H1 (cell line): Measurements from ENCODE around the gene BBS9. TPM values are rescaled to one million over a fixed set of nuclear protein-coding genes. Genes with fewer than 3 reads are reported as not detected.

Experiments
- CTCF ChIA-PET: fragments of 300-600 bp; sonication (Branson Sonifier 250); formaldehyde crosslinking; loops from one replicate; lab custom pipeline; 2021; ENCODE audit not compliant: partially characterized antibody; lab: Charles Lee
- POLR2A ChIA-PET: fragments of 300-600 bp; sonication (Branson Sonifier 250); formaldehyde crosslinking; loops from one replicate; lab custom pipeline; 2021; ENCODE audit warnings: inconsistent platforms; ENCODE audit not compliant: partially characterized antibody; lab: Charles Lee
- DNase-seq, 2 experiments: peaks; one replicate each; pipeline versions ENCODE4 v3.0.0 to v3.0.0-alpha.2; 2010 to 2022; ENCODE audit warnings: low spot score in 2 of 2, low read depth in 1 of 2, mixed read lengths in 1 of 2
- FAIRE-seq: peaks from 2 replicates; lab custom pipeline; 2011; peaks lifted over from hg19 to GRCh38; lab: Jason Lieb, UNC
- H2AFZ ChIP-seq: 2 replicates; pipeline ENCODE4 v1.8.1; 2012; ENCODE audit warnings: low read length, inconsistent platforms
- H2AK5ac ChIP-seq: 2 replicates; pipeline ENCODE4 v1.6.1; 2013; ENCODE audit warnings: low read depth, low read length
- H2BK120ac ChIP-seq: replicated peaks from 2 replicates; pipeline ENCODE3; 2013; ENCODE audit warnings: low read depth, low read length, inconsistent platforms
- H2BK12ac ChIP-seq: 2 replicates; pipeline ENCODE4 v1.6.1; 2013; ENCODE audit warnings: low read depth, low read length
- H2BK15ac ChIP-seq: 2 replicates; pipeline ENCODE4 v1.6.1; 2013; ENCODE audit warnings: low read length
- H2BK20ac ChIP-seq: 2 replicates; pipeline ENCODE4 v1.6.1; 2013; ENCODE audit warnings: low read length
- H2BK5ac ChIP-seq: 2 replicates; pipeline ENCODE4 v1.6.1; 2013; ENCODE audit warnings: low read depth, low read length
- H3K14ac ChIP-seq: 2 replicates; pipeline ENCODE4 v1.6.1; 2013; ENCODE audit warnings: inconsistent platforms; ENCODE audit not compliant: insufficient read length
- H3K18ac ChIP-seq: 2 replicates; pipeline ENCODE4 v1.6.1; 2013; ENCODE audit warnings: low read length; ENCODE audit errors: extremely low read depth
- H3K23ac ChIP-seq: 2 replicates; pipeline ENCODE4 v1.6.1; 2013; ENCODE audit warnings: inconsistent platforms; ENCODE audit not compliant: insufficient read length
- H3K23me2 ChIP-seq: 2 replicates; pipeline ENCODE4 v1.6.1; 2013; ENCODE audit warnings: low read depth, low read length
- H3K27ac ChIP-seq: 2 replicates; pipeline ENCODE4 v1.6.1; 2011; ENCODE audit warnings: low read depth, low read length, inconsistent platforms
- H3K27me3 ChIP-seq, 4 experiments: replicated peaks in 1 of 4; 1 replicate in 1 of 4; 2 replicates in 3 of 4; pipeline versions ENCODE4 v1.6.1 to v1.8.1; 2011 to 2013; ENCODE audit warnings: low read length in 3 of 4, mild to moderate bottlenecking in 3 of 4, inconsistent platforms in 2 of 4, mixed read lengths in 2 of 4, moderate library complexity in 1 of 4; ENCODE audit not compliant: control insufficient read depth in 3 of 4, insufficient read depth in 3 of 4; ENCODE audit errors: extremely low read depth in 1 of 4
- H3K36me3 ChIP-seq, 4 experiments: 2 replicates each; pipeline versions ENCODE4 v1.6.1 to v1.8.1; 2011 to 2013; ENCODE audit warnings: mild to moderate bottlenecking in 4 of 4, low read length in 3 of 4, moderate library complexity in 2 of 4, control low read depth in 1 of 4, inconsistent platforms in 1 of 4; ENCODE audit not compliant: insufficient read depth in 4 of 4, control insufficient read depth in 2 of 4
- H3K4ac ChIP-seq: replicated peaks from 2 replicates; pipeline ENCODE3; 2013; ENCODE audit warnings: low read length, low read depth, mixed read lengths, inconsistent platforms; ENCODE audit not compliant: insufficient read length
- H3K4me1 ChIP-seq, 4 experiments: replicated peaks in 1 of 4; 1 replicate in 1 of 4; 2 replicates in 3 of 4; pipeline versions ENCODE4 v1.6.1 to v1.8.1; 2011 to 2013; ENCODE audit warnings: low read length in 3 of 4, inconsistent platforms in 2 of 4, mixed read lengths in 1 of 4; ENCODE audit not compliant: insufficient read depth in 4 of 4, control insufficient read depth in 3 of 4
- H3K4me2 ChIP-seq, 2 experiments: 2 replicates each; pipeline versions ENCODE4 v1.6.1 to v1.8.1; 2011 to 2013; ENCODE audit warnings: low read depth in 2 of 2, low read length in 2 of 2, control low read depth in 1 of 2, inconsistent platforms in 1 of 2, mild to moderate bottlenecking in 1 of 2; ENCODE audit not compliant: insufficient read depth in 1 of 2
- H3K4me3 ChIP-seq, 4 experiments: fragments of 200-600, 300-600 bp in 1 of 4; sonication (generic), shearing (Covaris generic), sonication (Bioruptor Twin) in 1 of 4; 2 replicates each; pipeline versions ENCODE4 v1.5.1 to v1.8.1; 2011 to 2016; ENCODE audit warnings: low read length in 4 of 4, low read depth in 3 of 4, control low read depth in 2 of 4, inconsistent platforms in 2 of 4, mild to moderate bottlenecking in 2 of 4, mixed read lengths in 1 of 4, moderate library complexity in 1 of 4; ENCODE audit not compliant: insufficient read depth in 2 of 4; ENCODE audit errors: extremely low read depth in 1 of 4
- H3K56ac ChIP-seq: replicated peaks from 2 replicates; pipeline ENCODE3; 2013; ENCODE audit warnings: low read depth, mild to moderate bottlenecking, mixed read lengths, low read length, inconsistent platforms; ENCODE audit not compliant: insufficient read length
- H3K79me1 ChIP-seq: 2 replicates; pipeline ENCODE4 v1.6.1; 2013; ENCODE audit warnings: low read depth, low read length, control low read depth
- H3K79me2 ChIP-seq, 2 experiments: 2 replicates each; pipeline versions ENCODE4 v1.6.1 to v1.8.1; 2012 to 2013; ENCODE audit warnings: low read length in 2 of 2, mild to moderate bottlenecking in 2 of 2, inconsistent platforms in 1 of 2; ENCODE audit not compliant: insufficient read depth in 2 of 2, control insufficient read depth in 1 of 2
- H3K9ac ChIP-seq, 4 experiments: replicated peaks in 1 of 4; 1 replicate in 1 of 4; 2 replicates in 3 of 4; pipeline versions ENCODE4 v1.6.1 to v1.8.1; 2011 to 2013; ENCODE audit warnings: low read depth in 3 of 4, low read length in 3 of 4, control low read depth in 2 of 4, mild to moderate bottlenecking in 2 of 4, moderate library complexity in 2 of 4, inconsistent platforms in 1 of 4; ENCODE audit errors: extremely low read depth in 1 of 4
- H3K9me3 ChIP-seq, 2 experiments: 2 replicates each; pipeline versions ENCODE4 v1.6.1 to v1.8.1; 2012 to 2013; ENCODE audit warnings: mild to moderate bottlenecking in 2 of 2, moderate library complexity in 2 of 2, control low read depth in 1 of 2, inconsistent platforms in 1 of 2, low read depth in 1 of 2, low read length in 1 of 2, mixed read lengths in 1 of 2; ENCODE audit not compliant: insufficient read depth in 2 of 2
- H4K20me1 ChIP-seq, 2 experiments: replicated peaks in 1 of 2; 2 replicates each; pipeline versions ENCODE3 to v1.8.1; 2011 to 2013; ENCODE audit warnings: inconsistent platforms in 2 of 2, low read length in 2 of 2, mild to moderate bottlenecking in 1 of 2; ENCODE audit not compliant: insufficient read depth in 2 of 2, control insufficient read depth in 1 of 2
- H4K5ac ChIP-seq: 2 replicates; pipeline ENCODE4 v1.6.1; 2013; ENCODE audit warnings: low read length, low read depth, mixed read lengths, inconsistent platforms; ENCODE audit not compliant: insufficient read length
- H4K8ac ChIP-seq: 2 replicates; pipeline ENCODE4 v1.8.0; 2013; ENCODE audit warnings: mild to moderate bottlenecking, moderate library complexity, low read length, inconsistent platforms; ENCODE audit not compliant: insufficient read depth; ENCODE audit errors: extremely low read depth
- H4K91ac ChIP-seq: replicated peaks from 2 replicates; pipeline ENCODE3; 2013; ENCODE audit warnings: low read length, mixed read lengths, inconsistent platforms; ENCODE audit not compliant: insufficient read length
- CHD1 ChIP-seq: IDR thresholded peaks from 2 replicates; pipeline ENCODE4 v1.6.1; 2012; ENCODE audit warnings: low read depth, low read length, improper control_type of control experiment
- EGR1 ChIP-seq: IDR thresholded peaks from 2 replicates; pipeline ENCODE4 v1.6.1; 2011; ENCODE audit warnings: low read depth, low read length, borderline replicate concordance
- HDAC6 ChIP-seq: IDR thresholded peaks from one replicate; pipeline ENCODE4 v1.7.1; 2012; ENCODE audit warnings: low read depth, mild to moderate bottlenecking, inconsistent platforms, low read length, moderate library complexity
- KDM1A ChIP-seq: fragments of 200-600, 300-600 bp; sonication (generic); IDR thresholded peaks from 2 replicates; pipeline ENCODE4 v1.7.1; 2016; ENCODE audit warnings: mild to moderate bottlenecking, low read length, borderline replicate concordance
- POLR2AphosphoS5 ChIP-seq: IDR thresholded peaks from 2 replicates; pipeline ENCODE4 v1.6.1; 2011; ENCODE audit warnings: low read depth, low read length
- YY1 ChIP-seq: IDR thresholded peaks from 2 replicates; pipeline ENCODE4 v1.6.1; 2011; ENCODE audit warnings: low read depth, mild to moderate bottlenecking, low read length
- polyA plus RNA-seq, 7 experiments: library from polyadenylated mRNA; depleted of rRNA in 3 of 7; stranded (reverse) in 5 of 7; unstranded in 2 of 7; fragments of >200 nt in 5 of 7; fragments of 200-250 nt in 2 of 7; gene quantifications; 1 replicate in 5 of 7; 2 replicates in 1 of 7; 4 replicates in 1 of 7; pipeline versions ENCODE4 v1.2.1 to v1.2.3, GENCODE V29; 2011 to 2013; ENCODE audit warnings: missing spikeins in 2 of 7, mixed read lengths in 2 of 7
- total RNA-seq: library from RNA; stranded (reverse); fragmentation: NEBNext Ultra II Directional; extraction: Animal tissue kit (Norgen Biotek cat#: 25700); gene quantifications from 2 replicates; pipeline ENCODE4 v1.2.1, GENCODE V29; 2021

The BBS9 gene
- total and polyA plus RNA-seq, 2 of the 8 experiments (the other 6 are each of a cell fraction or from before 2014, with no cell fraction given) = 22.3 to 37.0 TPM

- Histone ChIP-seq H4K20me1 (peaks cover 0 to 2% of the 10 kb centered on the region in 2 experiments), H4K91ac (no peak overlapping the region), H3K79me2 (no peaks in the 10 kb centered on the region), H3K23me2 (no peaks in the 10 kb centered on the region), H3K18ac (no peak overlapping the region), H3K4ac (no peak overlapping the region), H2AFZ (no peak overlapping the region), H4K5ac (no peak overlapping the region), H2BK20ac (no peak overlapping the region), H3K79me1 (no peaks in the 10 kb centered on the region), H3K23ac (no peak overlapping the region), H3K36me3 (no peaks in the 10 kb centered on the region), H3K4me1 (no peaks in the 10 kb centered on the region), H3K4me3 (no peak overlapping the region), H2BK5ac (no peak overlapping the region), H3K4me2 (no peak overlapping the region), H3K56ac (no peak overlapping the region), H3K14ac (no peak overlapping the region), H2BK12ac (no peak overlapping the region), H3K9ac (no peak overlapping the region), H3K27me3 (peaks cover 0 to 1% (median 0%) of the 10 kb centered on the region in 4 experiments; a peak in 1 of 7 replicates), H3K27ac (no peak overlapping the region), H2AK5ac (no peak overlapping the region), H2BK120ac (no peak overlapping the region), H4K8ac (no peak overlapping the region), H2BK15ac (no peak overlapping the region), H3K9me3 (no peaks in the 10 kb centered on the region)
- DNase-seq (no peak), FAIRE-seq (no peak)
- POLR2A ChIA-PET = no interaction called here
- CTCF ChIA-PET = no interaction called here
- no peak for TF ChIP-seq KDM1A
- no peak for TF ChIP-seq YY1
- TF ChIP-seq CHD1 = no peak
- no peak for TF ChIP-seq POLR2AphosphoS5
- no peak for TF ChIP-seq HDAC6
- no peak for TF ChIP-seq EGR1
These were observed 463.4 kb downstream of the BBS9 start for GRCh38 chr7:33592718-33593117.
